Prostate gland (tissue), 2 donors: ENCODE results near the gene SLC66A2.

Experiments
- POLR2A ChIP-seq: fragments of 450-650 bp; IDR thresholded peaks from one replicate; pipeline ENCODE4 v1.6.1; 2016; ENCODE audit warnings: antibody characterized with exemption, mild to moderate bottlenecking
- POLR2AphosphoS5 ChIP-seq: sonication (generic); formaldehyde crosslinking; IDR thresholded peaks from one replicate; pipeline ENCODE4 v1.6.1; 2017; ENCODE audit warnings: antibody characterized with exemption
- TF ChIP-seq, protein P1 (sequence below), 4 experiments: fragments of 200-600 bp in 2 of 4; fragments of 450-650 bp in 2 of 4; sonication (generic) in 2 of 4; IDR thresholded peaks; 1 replicate in 3 of 4; 2 replicates in 1 of 4; pipeline ENCODE4 v1.5.1; 2016 to 2019; ENCODE audit warnings: antibody characterized with exemption in 4 of 4, mild to moderate bottlenecking in 2 of 4, moderate library complexity in 2 of 4

DNA sequence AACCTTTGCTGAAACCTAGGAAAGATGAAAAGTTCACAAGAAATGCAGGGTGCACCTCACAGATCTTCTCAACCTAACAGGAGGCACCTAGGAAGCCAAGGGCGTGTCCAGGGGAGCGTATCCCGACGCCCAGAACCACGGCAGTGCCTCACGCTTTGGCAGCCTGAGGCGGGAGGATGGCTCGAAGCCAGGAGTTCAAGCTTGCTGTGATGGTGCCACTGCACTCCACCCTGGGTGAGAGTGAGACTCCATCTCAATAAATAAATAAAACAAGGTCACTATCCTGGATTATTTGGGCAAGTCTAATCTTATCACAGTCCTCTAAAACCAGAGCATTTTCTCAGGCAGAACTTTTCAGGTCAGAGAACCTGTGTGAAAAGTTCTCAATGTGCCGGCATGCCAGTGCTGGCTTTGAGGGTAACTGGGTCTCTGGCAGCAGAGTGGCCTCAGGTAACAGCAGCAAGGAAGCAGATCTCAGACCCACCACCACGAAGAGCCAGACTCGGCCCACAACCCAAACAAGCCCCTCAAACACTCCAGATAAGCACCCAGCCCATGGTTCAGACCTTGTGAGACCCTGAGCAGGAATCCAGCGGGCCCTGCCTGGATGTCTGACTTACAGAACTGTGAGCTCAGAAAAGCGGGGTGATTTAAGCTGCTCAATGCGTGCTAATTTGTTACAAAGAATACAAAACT lies 24.7 kb upstream of the SLC66A2 start:
- TF ChIP-seq, protein P1, sequence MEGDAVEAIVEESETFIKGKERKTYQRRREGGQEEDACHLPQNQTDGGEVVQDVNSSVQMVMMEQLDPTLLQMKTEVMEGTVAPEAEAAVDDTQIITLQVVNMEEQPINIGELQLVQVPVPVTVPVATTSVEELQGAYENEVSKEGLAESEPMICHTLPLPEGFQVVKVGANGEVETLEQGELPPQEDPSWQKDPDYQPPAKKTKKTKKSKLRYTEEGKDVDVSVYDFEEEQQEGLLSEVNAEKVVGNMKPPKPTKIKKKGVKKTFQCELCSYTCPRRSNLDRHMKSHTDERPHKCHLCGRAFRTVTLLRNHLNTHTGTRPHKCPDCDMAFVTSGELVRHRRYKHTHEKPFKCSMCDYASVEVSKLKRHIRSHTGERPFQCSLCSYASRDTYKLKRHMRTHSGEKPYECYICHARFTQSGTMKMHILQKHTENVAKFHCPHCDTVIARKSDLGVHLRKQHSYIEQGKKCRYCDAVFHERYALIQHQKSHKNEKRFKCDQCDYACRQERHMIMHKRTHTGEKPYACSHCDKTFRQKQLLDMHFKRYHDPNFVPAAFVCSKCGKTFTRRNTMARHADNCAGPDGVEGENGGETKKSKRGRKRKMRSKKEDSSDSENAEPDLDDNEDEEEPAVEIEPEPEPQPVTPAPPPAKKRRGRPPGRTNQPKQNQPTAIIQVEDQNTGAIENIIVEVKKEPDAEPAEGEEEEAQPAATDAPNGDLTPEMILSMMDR (IDR thresholded peaks at IDR 0.05): no peak
- no peak for TF ChIP-seq POLR2AphosphoS5
- no peak for TF ChIP-seq POLR2A
